Thyroid gland (tissue), 4 donors: ENCODE data around the gene MCUR1. TPM values are rescaled to one million over a fixed set of nuclear protein-coding genes. Genes with fewer than 3 reads are reported as not detected.
A peak's percentile ranks its signal among the peaks of the same experiment; 100 is the strongest.

Experiments
- DNase-seq, 2 donors: peaks; one replicate each; pipeline ENCODE4 v3.0.0-alpha.2; 2019
- H3K27ac ChIP-seq, 3 donors: fragments of 200-600 bp; sonication (generic); 1 replicate in 2 of 3; 2 replicates in 1 of 3; pipeline ENCODE4 v1.5.1; 2016 to 2019; ENCODE audit warnings: mild to moderate bottlenecking in 1 of 3, moderate library complexity in 1 of 3
- H3K27me3 ChIP-seq: fragments of 200-600 bp; sonication (generic); one replicate; pipeline ENCODE4 v1.5.1; 2019
- H3K36me3 ChIP-seq, 2 donors: fragments of 200-600 bp; sonication (generic); one replicate each; pipeline ENCODE4 v1.5.1; 2016 to 2019
- H3K4me1 ChIP-seq, 2 donors: fragments of 200-600 bp; sonication (generic); one replicate each; pipeline ENCODE4 v1.5.1; 2017 to 2019
- H3K4me3 ChIP-seq, 3 donors: fragments of 200-600 bp; sonication (generic); replicated peaks in 1 of 3; 1 replicate in 2 of 3; 2 replicates in 1 of 3; pipeline ENCODE4 v1.5.1; 2016; ENCODE audit warnings: mild to moderate bottlenecking in 1 of 3
- H3K9me3 ChIP-seq: fragments of 200-600 bp; sonication (generic); one replicate; pipeline ENCODE4 v1.5.1; 2017
- POLR2A ChIP-seq, 2 donors: fragments of 450-650 bp; IDR thresholded peaks; one replicate each; pipeline ENCODE4 v1.6.1; 2017; ENCODE audit warnings: antibody characterized with exemption in 2 of 2, mild to moderate bottlenecking in 2 of 2, moderate library complexity in 1 of 2
- WGBS, 2 donors: methylation state at CpG; one replicate each; pipeline ENCODE4 v1.1.5; 2017; 5-methylcytosine and 5-hydroxymethylcytosine counted together
- intact Hi-C: fragments of 100-400 bp; cut with DNase I; formaldehyde crosslinking; loops from one replicate; pipeline ENCODE4 v1.15.1; 2023
- total RNA-seq, 4 donors: library from RNA; depleted of rRNA; stranded (reverse); fragments of >200 nt; gene quantifications; one replicate each; pipeline ENCODE4 v1.2.3, GENCODE V29; 2016
- TF ChIP-seq, protein P1 (sequence below), 6 experiments: fragments of 200-600 bp in 3 of 6; fragments of 450-650 bp in 3 of 6; sonication (generic) in 3 of 6; IDR thresholded peaks; one replicate each; pipeline ENCODE4 v1.5.1; 2016 to 2019; ENCODE audit warnings: antibody characterized with exemption in 6 of 6, mild to moderate bottlenecking in 2 of 6, inconsistent platforms in 1 of 6, moderate library complexity in 1 of 6

The MCUR1 gene
- total RNA-seq, 4 donors from 2014 or later, result 22.2 to 30.7 (median 25.5) TPM

DNA sequence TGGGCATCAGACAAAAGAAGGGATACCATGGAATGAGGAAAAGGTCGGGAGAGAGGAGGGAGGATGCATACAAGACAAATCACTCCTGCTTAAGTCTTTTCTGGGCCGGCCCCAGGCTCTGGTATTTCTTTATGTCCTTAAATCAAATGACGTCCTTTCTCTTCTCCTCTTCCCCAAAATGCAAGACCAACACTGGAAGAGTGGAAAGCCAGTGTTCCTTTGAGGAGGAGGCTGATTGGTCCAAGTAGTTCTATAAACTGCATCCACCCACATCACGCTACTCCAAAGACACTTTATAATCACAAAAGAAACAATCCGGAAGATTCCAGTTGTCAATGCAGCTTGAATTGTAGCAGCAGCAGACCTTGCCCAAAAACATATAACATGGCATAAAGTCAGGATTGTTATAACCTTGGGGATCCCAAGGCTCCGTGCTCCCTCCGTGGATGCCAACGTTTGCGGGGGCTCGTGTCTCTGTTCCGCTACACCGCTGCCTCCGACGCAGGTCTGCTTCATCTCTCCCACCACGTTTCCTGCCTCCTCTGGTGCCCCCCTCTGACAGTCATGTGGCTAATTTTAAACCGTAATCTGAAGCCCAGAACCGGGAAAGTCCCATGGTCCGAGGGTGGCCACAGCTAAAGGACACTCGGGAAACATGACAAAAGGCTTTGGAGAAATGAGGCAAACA, 47.1 kb downstream of the MCUR1 start:
- TF ChIP-seq POLR2A (IDR thresholded peaks at IDR 0.05), result no peak
- TF ChIP-seq, protein P1, sequence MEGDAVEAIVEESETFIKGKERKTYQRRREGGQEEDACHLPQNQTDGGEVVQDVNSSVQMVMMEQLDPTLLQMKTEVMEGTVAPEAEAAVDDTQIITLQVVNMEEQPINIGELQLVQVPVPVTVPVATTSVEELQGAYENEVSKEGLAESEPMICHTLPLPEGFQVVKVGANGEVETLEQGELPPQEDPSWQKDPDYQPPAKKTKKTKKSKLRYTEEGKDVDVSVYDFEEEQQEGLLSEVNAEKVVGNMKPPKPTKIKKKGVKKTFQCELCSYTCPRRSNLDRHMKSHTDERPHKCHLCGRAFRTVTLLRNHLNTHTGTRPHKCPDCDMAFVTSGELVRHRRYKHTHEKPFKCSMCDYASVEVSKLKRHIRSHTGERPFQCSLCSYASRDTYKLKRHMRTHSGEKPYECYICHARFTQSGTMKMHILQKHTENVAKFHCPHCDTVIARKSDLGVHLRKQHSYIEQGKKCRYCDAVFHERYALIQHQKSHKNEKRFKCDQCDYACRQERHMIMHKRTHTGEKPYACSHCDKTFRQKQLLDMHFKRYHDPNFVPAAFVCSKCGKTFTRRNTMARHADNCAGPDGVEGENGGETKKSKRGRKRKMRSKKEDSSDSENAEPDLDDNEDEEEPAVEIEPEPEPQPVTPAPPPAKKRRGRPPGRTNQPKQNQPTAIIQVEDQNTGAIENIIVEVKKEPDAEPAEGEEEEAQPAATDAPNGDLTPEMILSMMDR (IDR thresholded peaks at IDR 0.05), result peak in 1 of 6 experiments; percentile 13
- Histone ChIP-seq H3K4me1 (peaks cover 8 to 9% of the 10 kb centered on the region in 2 donors), H3K27ac (no peak overlapping the region), H3K27me3 (no peaks in the 10 kb centered on the region), H3K4me3 (no peak overlapping the region), H3K36me3 (no peaks in the 10 kb centered on the region), H3K9me3 (no peaks in the 10 kb centered on the region)
- peak; percentile 27 to 33 for DNase-seq
- WGBS, 2 donors, result 16 to 29% methylated on average over 19 of the region's 19 CpGs
- intact Hi-C loops, result no loop called here

- Histone ChIP-seq H3K27me3 (no peaks in the 10 kb centered on the region), H3K4me1 (peaks cover 9 to 16% of the 10 kb centered on the region in 2 donors), H3K9me3 (no peaks in the 10 kb centered on the region), H3K27ac (no peak overlapping the region), H3K36me3 (no peaks in the 10 kb centered on the region), H3K4me3 (no peak overlapping the region)
- WGBS, 2 donors, result 78 to 79% methylated on average over 5 of the region's 5 CpGs
- intact Hi-C loops, result no loop called here
- DNase-seq, result no peak
- TF ChIP-seq POLR2A (IDR thresholded peaks at IDR 0.05), result no peak
- TF ChIP-seq, protein P1 (IDR thresholded peaks at IDR 0.05), result no peak
Observed at GRCh38 chr6:13766201-13766634, 48.1 kb downstream of the MCUR1 start.

DNA sequence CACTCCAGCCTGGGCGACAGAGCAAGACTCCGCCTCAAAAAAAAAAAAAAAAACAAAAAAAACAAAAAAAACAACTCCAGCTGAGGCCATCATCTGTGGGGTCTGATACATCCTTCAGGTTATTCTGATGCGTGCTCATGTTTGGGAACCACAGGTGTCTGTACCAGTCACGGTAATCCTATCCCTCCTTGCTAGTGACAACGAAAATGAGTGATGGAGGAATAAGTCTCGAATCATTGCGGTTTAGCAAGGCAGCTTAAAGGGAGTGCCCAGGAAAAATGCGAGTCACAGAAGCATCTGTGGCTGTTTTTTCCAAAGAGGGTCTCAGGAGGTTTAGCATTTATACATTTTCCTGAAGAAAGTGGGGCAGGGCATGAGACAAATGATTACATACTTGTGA, 48.8 kb downstream of the MCUR1 start:
- intact Hi-C loops, result no loop called here
- H3K9me3 ChIP-seq, result no peaks in the 10 kb centered on the region
- no peaks in the 10 kb centered on the region for H3K36me3 ChIP-seq
- 83 to 93% methylated on average over 8 of the region's 8 CpGs for WGBS, 2 donors
- no peak for DNase-seq
- H3K27ac ChIP-seq, result no peak overlapping the region
- TF ChIP-seq POLR2A (IDR thresholded peaks at IDR 0.05), result no peak
- TF ChIP-seq, protein P1 (IDR thresholded peaks at IDR 0.05), result no peak
- peaks cover 9 to 17% of the 10 kb centered on the region in 2 donors for H3K4me1 ChIP-seq
- no peak overlapping the region for H3K4me3 ChIP-seq
- no peaks in the 10 kb centered on the region for H3K27me3 ChIP-seq

DNA sequence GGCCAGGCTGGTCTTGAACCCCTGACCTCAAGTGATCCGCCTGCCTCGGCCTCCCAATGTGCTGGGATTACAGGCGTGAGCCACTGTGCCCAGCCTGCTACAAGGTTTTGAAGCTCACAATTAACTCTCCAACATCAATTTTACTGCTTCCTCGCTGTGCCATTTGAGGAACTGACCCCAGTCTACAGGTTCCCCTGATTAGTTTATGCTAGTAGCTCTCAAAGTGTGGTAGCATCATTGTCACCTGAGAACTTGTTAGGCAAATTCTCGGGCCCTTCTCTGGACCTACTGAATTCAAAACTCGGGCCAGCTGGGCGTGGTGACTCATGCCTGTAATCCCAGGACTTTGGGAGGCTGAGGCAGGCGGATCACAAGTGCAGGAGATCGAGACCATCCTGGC, 49.4 kb downstream of the MCUR1 start:
- WGBS, 2 donors, result 94 to 95% methylated on average over 9 of the region's 9 CpGs
- no peak for DNase-seq
- intact Hi-C loops, result no loop called here

More for the DNA sequence above, 49.4 kb downstream of the MCUR1 start:
- TF ChIP-seq POLR2A (IDR thresholded peaks at IDR 0.05), result no peak
- TF ChIP-seq, protein P1 (IDR thresholded peaks at IDR 0.05), result no peak
- peaks cover 9 to 17% of the 10 kb centered on the region in 2 donors for H3K4me1 ChIP-seq
- H3K36me3 ChIP-seq, result no peaks in the 10 kb centered on the region
- H3K9me3 ChIP-seq, result no peaks in the 10 kb centered on the region
- no peak overlapping the region for H3K4me3 ChIP-seq
- no peak overlapping the region for H3K27ac ChIP-seq
- no peaks in the 10 kb centered on the region for H3K27me3 ChIP-seq
